B cell (primary cell): Measurements from ENCODE around the gene RPUSD2. TPM values are rescaled to one million over a fixed set of nuclear protein-coding genes. Genes with fewer than 3 reads are reported as not detected.

ENCODE experiments used
- ATAC-seq: fragments of 200-7000 bp; cut with Tn5 transposase; one replicate; pipeline ENCODE4 v1.10.0; 2021; ENCODE audit warnings: low read depth, mild to moderate bottlenecking, moderate number of reproducible peaks, moderate library complexity
- CTCF ChIA-PET: fragments of 350-600 bp; sonication (Branson Sonifier 250); formaldehyde crosslinking; loops from one replicate; lab custom pipeline; 2021; ENCODE audit warnings: antibody characterized with exemption, inconsistent platforms; lab: Charles Lee
- POLR2A ChIA-PET: fragments of 350-600 bp; sonication (Branson Sonifier 250); formaldehyde crosslinking; loops from one replicate; lab custom pipeline; 2021; ENCODE audit warnings: antibody characterized with exemption; lab: Charles Lee
- DNase-seq: peaks from one replicate; pipeline ENCODE4 v3.0.0; 2013
- H2AFZ ChIP-seq: 2 replicates; pipeline ENCODE4 v1.6.1; 2012; ENCODE audit warnings: mild to moderate bottlenecking, low read depth, low read length; ENCODE audit not compliant: insufficient read depth, poor library complexity, severe bottlenecking
- H3K27ac ChIP-seq, 2 donors: 1 replicate in 1 of 2; 2 replicates in 1 of 2; pipeline ENCODE4 v1.5.1; 2012 to 2013; ENCODE audit warnings: low read length in 2 of 2, mild to moderate bottlenecking in 2 of 2, moderate library complexity in 1 of 2
- H3K27me3 ChIP-seq, 4 experiments: fragments of 200-600 bp in 1 of 4; sonication (generic) in 1 of 4; replicated peaks in 1 of 4; 1 replicate in 2 of 4; 2 replicates in 2 of 4; pipeline versions ENCODE4 v1.6.1 to v1.7.0; 2013 to 2016; ENCODE audit warnings: low read length in 3 of 4, mild to moderate bottlenecking in 2 of 4, mixed read lengths in 1 of 4, moderate library complexity in 1 of 4; ENCODE audit not compliant: insufficient read depth in 4 of 4, control insufficient read depth in 3 of 4; ENCODE audit errors: control extremely low read depth in 1 of 4
- H3K36me3 ChIP-seq, 2 experiments: replicated peaks in 1 of 2; 1 replicate in 1 of 2; 2 replicates in 1 of 2; pipeline versions ENCODE4 v1.6.1 to v1.7.1; 2013; ENCODE audit warnings: low read length in 1 of 2; ENCODE audit not compliant: insufficient read depth in 2 of 2, control insufficient read depth in 1 of 2; ENCODE audit errors: control extremely low read depth in 1 of 2, extremely low read depth in 1 of 2
- H3K4me1 ChIP-seq, 2 donors: fragments of 200-600 bp in 1 of 2; sonication (generic) in 1 of 2; 1 replicate in 1 of 2; 2 replicates in 1 of 2; pipeline versions ENCODE4 v1.5.1 to v1.6.1; 2013 to 2017; ENCODE audit warnings: low read length in 2 of 2; ENCODE audit not compliant: control insufficient read depth in 2 of 2, insufficient read depth in 2 of 2
- H3K4me2 ChIP-seq: replicated peaks from 2 replicates; pipeline ENCODE3; 2012; ENCODE audit warnings: mild to moderate bottlenecking, low read depth, low read length; ENCODE audit not compliant: poor library complexity, severe bottlenecking
- H3K4me3 ChIP-seq, 5 experiments: fragments of 200-600 bp in 1 of 5; sonication (generic) in 1 of 5; 1 replicate in 3 of 5; 2 replicates in 2 of 5; pipeline versions ENCODE4 v1.5.1 to v1.7.0; 2011 to 2016; ENCODE audit warnings: low read length in 4 of 5, mild to moderate bottlenecking in 4 of 5, low read depth in 2 of 5, control low read depth in 1 of 5, moderate library complexity in 1 of 5; ENCODE audit not compliant: insufficient read depth in 1 of 5; ENCODE audit errors: control extremely low read depth in 1 of 5, extremely low read depth in 1 of 5
- H3K79me2 ChIP-seq: fragments of 200-600 bp; sonication (generic); one replicate; pipeline ENCODE4 v1.6.0; 2016; ENCODE audit warnings: low read length; ENCODE audit not compliant: control insufficient read depth, insufficient read depth
- H3K9ac ChIP-seq: fragments of 200-600 bp; sonication (generic); 2 replicates; pipeline ENCODE4 v1.6.1; 2017; ENCODE audit warnings: mild to moderate bottlenecking, low read length, moderate library complexity
- H3K9me3 ChIP-seq, 3 donors: one replicate each; pipeline versions ENCODE4 v1.6.1 to v1.7.1; 2013; ENCODE audit warnings: low read length in 2 of 3; ENCODE audit not compliant: control insufficient read depth in 2 of 3, insufficient read depth in 1 of 3; ENCODE audit errors: control extremely low read depth in 1 of 3
- H4K20me1 ChIP-seq: 2 replicates; pipeline ENCODE4 v1.6.0; 2012; ENCODE audit warnings: mild to moderate bottlenecking, low read length; ENCODE audit not compliant: insufficient read depth, control insufficient read depth, poor library complexity, severe bottlenecking
- H3K27ac Mint-ChIP-seq: one replicate; pipeline ENCODE4 v1.8.0; 2021; ENCODE audit warnings: mixed read lengths
- H3K27me3 Mint-ChIP-seq: one replicate; pipeline ENCODE4 v1.8.0; 2021; ENCODE audit warnings: mixed read lengths
- H3K4me1 Mint-ChIP-seq: one replicate; pipeline ENCODE4 v1.8.0; 2021; ENCODE audit warnings: mixed read lengths
- H3K4me3 Mint-ChIP-seq: one replicate; pipeline ENCODE4 v1.8.0; 2021; ENCODE audit warnings: mixed read lengths
- H3K9me3 Mint-ChIP-seq: one replicate; pipeline ENCODE4 v1.8.0; 2022; ENCODE audit warnings: mixed read lengths; ENCODE audit not compliant: insufficient read depth
- EZH2 ChIP-seq: IDR thresholded peaks from 2 replicates; pipeline ENCODE4 v1.6.1; 2012; ENCODE audit warnings: borderline replicate concordance, low read depth, mild to moderate bottlenecking, moderate library complexity, low read length; ENCODE audit not compliant: insufficient read depth, poor library complexity, severe bottlenecking
- WGBS: methylation state at CpG from one replicate; pipeline ENCODE4 v1.1.5; 2013; ENCODE audit warnings: missing lambda C conversion rate; ENCODE audit not compliant: insufficient coverage; 5-methylcytosine and 5-hydroxymethylcytosine counted together
- intact Hi-C: fragments of 100-400 bp; cut with micrococcal nuclease; formaldehyde crosslinking; loops from one replicate; pipeline ENCODE4 v1.10.0; 2022
- polyA plus RNA-seq: library from polyadenylated mRNA; depleted of rRNA; stranded (reverse); fragments of >200 nt; gene quantifications from 2 replicates; pipeline ENCODE4 v1.2.3, GENCODE V29; 2012
- total RNA-seq, 2 donors: library from RNA; stranded (reverse); fragments of 120-200 nt in 1 of 2; gene quantifications; 1 replicate in 1 of 2; 2 replicates in 1 of 2; pipeline versions ENCODE4 v1.2.3 to v1.2.4, GENCODE V29; 2013 to 2022
- TF ChIP-seq, protein P1 (sequence below): fragments of 200-600 bp; IDR thresholded peaks from one replicate; pipeline ENCODE4 v1.8.0; 2022; ENCODE audit warnings: antibody characterized with exemption, mild to moderate bottlenecking

RPUSD2 gene
- total and polyA plus RNA-seq, 2 donors (not counting 1 experiment from before 2014, with no cell fraction given), result 9.8 to 21.1 TPM

DNA sequence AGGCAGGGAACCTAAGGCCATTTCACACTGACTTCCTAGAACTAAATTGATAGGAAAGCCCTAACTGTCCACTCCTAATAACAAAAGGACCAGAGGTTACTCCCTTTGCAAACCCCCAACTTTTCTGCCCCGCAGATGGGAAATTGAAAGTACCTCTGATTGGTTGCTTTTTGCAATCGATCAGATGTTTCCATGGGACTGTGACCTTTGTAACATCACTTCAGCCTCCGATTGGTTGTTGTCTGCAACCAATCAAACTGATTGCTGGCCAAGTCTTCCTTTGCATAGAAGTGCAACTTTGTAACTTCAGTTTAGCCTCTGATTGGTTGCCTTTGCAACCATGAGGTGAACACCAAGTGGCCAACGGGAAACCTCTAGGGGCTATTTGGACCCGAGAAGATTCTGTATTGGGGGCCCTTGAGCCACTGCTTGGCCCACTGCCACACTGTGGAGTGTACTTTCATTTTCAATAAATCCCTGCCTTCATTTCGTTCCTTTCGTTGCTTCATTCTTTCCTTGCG is 13.7 kb downstream of the RPUSD2 start:
- no peak overlapping the region for H3K4me3 Mint-ChIP-seq
- no peak overlapping the region for H3K27ac Mint-ChIP-seq

DNA sequence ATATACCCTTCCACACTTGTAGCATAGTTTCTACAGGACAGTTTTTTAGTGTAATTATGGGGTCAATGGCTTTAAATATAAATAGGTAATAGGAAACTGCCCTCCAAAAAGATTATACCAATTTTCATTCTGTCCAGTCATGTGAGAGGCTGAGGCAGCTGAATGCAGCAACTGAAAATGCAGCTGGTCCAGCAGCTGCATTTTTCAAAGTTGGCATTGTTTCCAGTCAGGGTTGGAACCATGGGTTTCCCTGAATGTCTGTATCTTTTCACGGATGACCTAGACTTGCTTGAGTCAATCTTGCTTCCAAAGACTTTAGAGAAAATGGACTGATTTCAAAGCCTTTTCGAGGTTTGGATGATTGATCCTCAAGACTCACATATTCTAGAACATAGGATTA is 15.1 kb downstream of the RPUSD2 start:
- no peak for ATAC-seq
- H3K36me3 ChIP-seq, result no peaks in the 10 kb centered on the region
- no peak overlapping the region for H3K27ac Mint-ChIP-seq
- ChIA-PET CTCF (interaction anchor here (0.6 to 0.9 kb wide), 2 partner anchors 12 to 15 kb away, joined by 3 read pairs; partner anchors contain the start of gene RPUSD2), POLR2A (no interaction called here)
- H3K27me3 ChIP-seq, result no peaks in the 10 kb centered on the region
- no peak overlapping the region for H3K9ac ChIP-seq
- TF ChIP-seq EZH2, result no peak
- TF ChIP-seq, protein P1, sequence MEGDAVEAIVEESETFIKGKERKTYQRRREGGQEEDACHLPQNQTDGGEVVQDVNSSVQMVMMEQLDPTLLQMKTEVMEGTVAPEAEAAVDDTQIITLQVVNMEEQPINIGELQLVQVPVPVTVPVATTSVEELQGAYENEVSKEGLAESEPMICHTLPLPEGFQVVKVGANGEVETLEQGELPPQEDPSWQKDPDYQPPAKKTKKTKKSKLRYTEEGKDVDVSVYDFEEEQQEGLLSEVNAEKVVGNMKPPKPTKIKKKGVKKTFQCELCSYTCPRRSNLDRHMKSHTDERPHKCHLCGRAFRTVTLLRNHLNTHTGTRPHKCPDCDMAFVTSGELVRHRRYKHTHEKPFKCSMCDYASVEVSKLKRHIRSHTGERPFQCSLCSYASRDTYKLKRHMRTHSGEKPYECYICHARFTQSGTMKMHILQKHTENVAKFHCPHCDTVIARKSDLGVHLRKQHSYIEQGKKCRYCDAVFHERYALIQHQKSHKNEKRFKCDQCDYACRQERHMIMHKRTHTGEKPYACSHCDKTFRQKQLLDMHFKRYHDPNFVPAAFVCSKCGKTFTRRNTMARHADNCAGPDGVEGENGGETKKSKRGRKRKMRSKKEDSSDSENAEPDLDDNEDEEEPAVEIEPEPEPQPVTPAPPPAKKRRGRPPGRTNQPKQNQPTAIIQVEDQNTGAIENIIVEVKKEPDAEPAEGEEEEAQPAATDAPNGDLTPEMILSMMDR, result no peak
- H3K79me2 ChIP-seq, result no peaks in the 10 kb centered on the region
- no peak for DNase-seq
- H3K4me3 Mint-ChIP-seq, result no peak overlapping the region
- no peak overlapping the region for H3K4me2 ChIP-seq
- intact Hi-C loops, result no loop called here
- no peaks in the 10 kb centered on the region for H4K20me1 ChIP-seq
- 0% methylated on average over 1 of the region's 2 CpGs for WGBS
- no peaks in the 10 kb centered on the region for H3K9me3 ChIP-seq
- H3K4me1 Mint-ChIP-seq, result no peaks in the 10 kb centered on the region
- H3K4me1 ChIP-seq, result no peaks in the 10 kb centered on the region
- H3K27ac ChIP-seq, result no peak overlapping the region
- H2AFZ ChIP-seq, result peak overlapping the region; percentile 18
- no peaks in the 10 kb centered on the region for H3K9me3 Mint-ChIP-seq
- H3K4me3 ChIP-seq, result no peak overlapping the region
- H3K27me3 Mint-ChIP-seq, result peaks cover 4% of the 10 kb centered on the region

More for the DNA sequence above, 13.7 kb downstream of the RPUSD2 start:
- ChIA-PET CTCF (no interaction called here), POLR2A (no interaction called here)
- Histone ChIP-seq H3K79me2 (no peaks in the 10 kb centered on the region), H3K4me3 (peak overlapping the region in 3 of 5 experiments; percentile 19 to 47 (median 30)), H3K9ac (peak overlapping the region; percentile 31), H2AFZ (peak overlapping the region; percentile 15), H3K36me3 (no peaks in the 10 kb centered on the region), H3K27me3 (no peaks in the 10 kb centered on the region), H3K4me2 (peak overlapping the region; percentile 39), H3K27ac (no peak overlapping the region), H3K9me3 (no peaks in the 10 kb centered on the region), H4K20me1 (no peaks in the 10 kb centered on the region), H3K4me1 (no peaks in the 10 kb centered on the region)
- TF ChIP-seq, protein P1, result no peak
- no peak for TF ChIP-seq EZH2
- no peaks in the 10 kb centered on the region for H3K9me3 Mint-ChIP-seq
- ATAC-seq, result no peak
- peaks cover 4% of the 10 kb centered on the region for H3K27me3 Mint-ChIP-seq
- intact Hi-C loops, result no loop called here
- DNase-seq, result no peak
- 96% methylated on average over 5 of the region's 8 CpGs for WGBS
- no peaks in the 10 kb centered on the region for H3K4me1 Mint-ChIP-seq
